HepG2 (cell line): ENCODE results near the gene P4HTM. TPM values are rescaled to one million over a fixed set of nuclear protein-coding genes. Genes with fewer than 3 reads are reported as not detected.
A peak's percentile ranks its signal among the peaks of the same experiment; 100 is the strongest.

Experiments used
- ARNT2 ChIP-seq: sonication (generic); formaldehyde crosslinking; IDR thresholded peaks from 2 replicates; pipeline ENCODE4 v1.8.0; 2022; ENCODE audit warnings: mild to moderate bottlenecking, low read depth, missing genetic modification reagents, moderate library complexity
- ERF ChIP-seq: IDR thresholded peaks from 2 replicates; pipeline ENCODE4 v1.6.1; 2018; ENCODE audit warnings: missing biosample characterization, missing genetic modification reagents
- FIP1L1 ChIP-seq: fragments of 200-400 bp; formaldehyde crosslinking; IDR thresholded peaks from 2 replicates; pipeline ENCODE4 v1.6.1; 2018; ENCODE audit warnings: low read depth, mild to moderate bottlenecking, low read length, moderate library complexity, borderline replicate concordance; ENCODE audit not compliant: insufficient read depth
- HDAC1 ChIP-seq: sonication (generic); formaldehyde crosslinking; IDR thresholded peaks from 2 replicates; pipeline ENCODE4 v1.5.1; 2020; ENCODE audit warnings: mild to moderate bottlenecking, missing genetic modification reagents
- KAT2B ChIP-seq: fragments of 150-350 bp; IDR thresholded peaks from 2 replicates; pipeline ENCODE4 v1.6.1; 2014; ENCODE audit warnings: low read depth, low read length, borderline replicate concordance
- MATR3 ChIP-seq: sonication (generic); formaldehyde crosslinking; IDR thresholded peaks from 2 replicates; pipeline ENCODE4 v1.4.0; 2020; ENCODE audit warnings: missing genetic modification reagents
- NBN ChIP-seq: fragments of 450-650 bp; conservative IDR thresholded peaks from 2 replicates; pipeline ENCODE4 v1.6.1; 2017
- NFKB2 ChIP-seq: sonication (generic); formaldehyde crosslinking; IDR thresholded peaks from 2 replicates; pipeline ENCODE4 v1.4.0; 2020; ENCODE audit warnings: missing genetic modification reagents, borderline replicate concordance
- PCBP1 ChIP-seq: fragments of 200-400 bp; formaldehyde crosslinking; IDR thresholded peaks from 2 replicates; pipeline ENCODE4 v1.6.1; 2017; ENCODE audit warnings: mild to moderate bottlenecking, low read depth, low read length, borderline replicate concordance
- SIX4 ChIP-seq: sonication (generic); formaldehyde crosslinking; IDR thresholded peaks from 2 replicates; pipeline ENCODE4 v1.4.0; 2020; ENCODE audit warnings: missing genetic modification reagents
- ZBTB7B ChIP-seq: sonication (generic); formaldehyde crosslinking; IDR thresholded peaks from 2 replicates; pipeline ENCODE4 v1.4.0; 2020; ENCODE audit warnings: missing genetic modification reagents
- ZFP1 ChIP-seq: IDR thresholded peaks from 2 replicates; pipeline ENCODE4 v1.6.1; 2016
- ZNF232 ChIP-seq: sonication (generic); formaldehyde crosslinking; IDR thresholded peaks from 2 replicates; pipeline ENCODE4 v1.4.0; 2020; ENCODE audit warnings: missing genetic modification reagents, borderline replicate concordance
- ZNF317 ChIP-seq: sonication (generic); formaldehyde crosslinking; IDR thresholded peaks from 2 replicates; pipeline ENCODE4 v1.5.0; 2020; ENCODE audit warnings: mild to moderate bottlenecking, missing genetic modification reagents
- ZNF616 ChIP-seq: sonication (generic); formaldehyde crosslinking; IDR thresholded peaks from 2 replicates; pipeline ENCODE4 v1.5.0; 2020; ENCODE audit warnings: low read depth, mild to moderate bottlenecking, missing genetic modification reagents
- polyA plus RNA-seq, 8 experiments: library from polyadenylated mRNA; depleted of rRNA in 3 of 8; stranded (reverse) in 7 of 8; unstranded in 1 of 8; fragments of >200 nt; fragmentation: Illumina TruSeq in 4 of 8; extraction: Trizol in 4 of 8; gene quantifications; 2 replicates each; pipeline versions ENCODE4 v1.2.1 to v1.2.3, GENCODE V29; 2011 to 2016; ENCODE audit warnings: low read depth in 4 of 8, missing spikeins in 1 of 8, mixed read lengths in 1 of 8; ENCODE audit not compliant: insufficient read depth in 1 of 8
- total RNA-seq, 5 experiments: library from RNA; depleted of rRNA; stranded (reverse); fragments of >200 nt; fragmentation: Illumina TruSeq; extraction: Trizol; gene quantifications; 2 replicates each; pipeline ENCODE4 v1.2.3, GENCODE V29; 2016; ENCODE audit warnings: low read depth in 1 of 5
- TF ChIP-seq, protein P1 (sequence below): sonication (generic); formaldehyde crosslinking; IDR thresholded peaks from 2 replicates; pipeline ENCODE4 v1.5.0; 2020; ENCODE audit warnings: missing genetic modification reagents
- TF ChIP-seq, protein P2 (sequence below): sonication (generic); formaldehyde crosslinking; IDR thresholded peaks from 2 replicates; pipeline ENCODE4 v1.8.1; 2022; ENCODE audit warnings: mild to moderate bottlenecking, missing genetic modification reagents
- TF ChIP-seq, protein P3 (sequence below): sonication (generic); formaldehyde crosslinking; IDR thresholded peaks from 2 replicates; pipeline ENCODE4 v1.8.0; 2022; ENCODE audit warnings: missing genetic modification reagents, mild to moderate bottlenecking, moderate library complexity, borderline replicate concordance
- TF ChIP-seq, protein P4 (sequence below): sonication (generic); formaldehyde crosslinking; IDR thresholded peaks from 2 replicates; pipeline ENCODE4 v1.4.0; 2020; ENCODE audit warnings: mild to moderate bottlenecking, missing genetic modification reagents
- TF ChIP-seq, protein P5 (sequence below): sonication (generic); formaldehyde crosslinking; IDR thresholded peaks from 2 replicates; pipeline ENCODE4 v1.8.1; 2023; ENCODE audit warnings: mild to moderate bottlenecking, moderate library complexity, missing genetic modification reagents

P4HTM gene
- total and polyA plus RNA-seq, 2 of the 13 experiments (the other 11 are each of a cell fraction or from before 2014, with no cell fraction given): 0.01 TPM; not detected in 1

DNA sequence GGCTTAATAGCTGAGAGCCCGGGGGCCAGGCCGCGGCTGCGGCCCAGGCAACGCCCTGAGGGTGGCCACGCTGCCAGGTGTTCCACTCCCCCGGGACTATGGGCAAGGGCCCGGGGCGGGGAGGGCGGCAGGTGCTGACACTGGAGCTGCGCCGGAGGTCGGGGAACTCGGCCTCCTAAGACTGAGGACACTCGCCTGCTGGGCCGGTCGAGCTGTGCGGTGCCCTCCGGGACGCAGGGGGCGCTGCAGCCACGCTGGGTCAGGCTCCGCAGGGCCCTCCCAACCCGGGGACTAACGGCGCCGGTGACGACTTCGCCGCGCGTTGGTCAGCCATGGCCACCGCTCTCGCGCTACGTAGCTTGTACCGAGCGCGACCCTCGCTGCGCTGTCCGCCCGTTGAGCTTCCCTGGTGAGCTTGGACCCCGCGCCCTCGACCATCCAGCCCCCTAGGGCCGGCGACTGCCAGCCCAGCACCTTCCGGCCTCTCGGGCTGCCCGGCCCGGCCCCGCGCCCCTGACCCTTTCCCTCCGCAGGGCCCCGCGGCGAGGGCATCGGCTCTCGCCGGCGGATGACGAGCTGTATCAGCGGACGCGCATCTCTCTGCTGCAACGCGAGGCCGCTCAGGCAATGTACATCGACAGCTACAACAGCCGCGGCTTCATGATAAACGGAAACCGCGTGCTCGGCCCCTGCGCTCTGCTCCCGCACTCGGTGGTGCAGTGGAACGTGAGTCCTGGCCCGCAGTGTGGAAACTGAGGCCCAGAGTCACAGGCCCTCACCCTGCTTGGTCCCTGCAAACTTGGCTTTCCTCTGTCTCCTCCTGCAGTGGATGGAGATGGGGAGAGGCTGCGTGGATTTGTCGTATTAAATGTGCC lies 32.0 kb downstream of the P4HTM start, which contains the start of gene NDUFAF3 (continued):
- TF ChIP-seq FIP1L1 (no peak), SIX4 (CRISPR knock-in tag) (no peak; the same call in 1 of the 2 replicates), ZFP1 (CRISPR knock-in tag) (no peak), ZNF232 (peak; percentile 45; the same call in 1 of the 2 replicates), ERF (CRISPR knock-in tag) (no peak; the same call in 1 of the 2 replicates), KAT2B (no peak), ZNF616 (CRISPR knock-in tag) (no peak), NBN (no peak), PCBP1 (no peak), MATR3 (CRISPR knock-in tag) (no peak), ARNT2 (CRISPR knock-in tag) (peak; percentile 60; the same call in 1 of the 2 replicates), NFKB2 (CRISPR knock-in tag) (peak; percentile 35), HDAC1 (CRISPR knock-in tag) (peak; percentile 88), ZNF317 (peak; percentile 85), ZBTB7B (peak; percentile 70; the same call in 1 of the 2 replicates)
- TF ChIP-seq, protein P1, sequence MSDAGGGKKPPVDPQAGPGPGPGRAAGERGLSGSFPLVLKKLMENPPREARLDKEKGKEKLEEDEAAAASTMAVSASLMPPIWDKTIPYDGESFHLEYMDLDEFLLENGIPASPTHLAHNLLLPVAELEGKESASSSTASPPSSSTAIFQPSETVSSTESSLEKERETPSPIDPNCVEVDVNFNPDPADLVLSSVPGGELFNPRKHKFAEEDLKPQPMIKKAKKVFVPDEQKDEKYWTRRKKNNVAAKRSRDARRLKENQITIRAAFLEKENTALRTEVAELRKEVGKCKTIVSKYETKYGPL: peak; percentile 41; the same call in 1 of the 2 replicates
- TF ChIP-seq, protein P2, sequence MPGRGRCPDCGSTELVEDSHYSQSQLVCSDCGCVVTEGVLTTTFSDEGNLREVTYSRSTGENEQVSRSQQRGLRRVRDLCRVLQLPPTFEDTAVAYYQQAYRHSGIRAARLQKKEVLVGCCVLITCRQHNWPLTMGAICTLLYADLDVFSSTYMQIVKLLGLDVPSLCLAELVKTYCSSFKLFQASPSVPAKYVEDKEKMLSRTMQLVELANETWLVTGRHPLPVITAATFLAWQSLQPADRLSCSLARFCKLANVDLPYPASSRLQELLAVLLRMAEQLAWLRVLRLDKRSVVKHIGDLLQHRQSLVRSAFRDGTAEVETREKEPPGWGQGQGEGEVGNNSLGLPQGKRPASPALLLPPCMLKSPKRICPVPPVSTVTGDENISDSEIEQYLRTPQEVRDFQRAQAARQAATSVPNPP: no peak
- TF ChIP-seq, protein P3, sequence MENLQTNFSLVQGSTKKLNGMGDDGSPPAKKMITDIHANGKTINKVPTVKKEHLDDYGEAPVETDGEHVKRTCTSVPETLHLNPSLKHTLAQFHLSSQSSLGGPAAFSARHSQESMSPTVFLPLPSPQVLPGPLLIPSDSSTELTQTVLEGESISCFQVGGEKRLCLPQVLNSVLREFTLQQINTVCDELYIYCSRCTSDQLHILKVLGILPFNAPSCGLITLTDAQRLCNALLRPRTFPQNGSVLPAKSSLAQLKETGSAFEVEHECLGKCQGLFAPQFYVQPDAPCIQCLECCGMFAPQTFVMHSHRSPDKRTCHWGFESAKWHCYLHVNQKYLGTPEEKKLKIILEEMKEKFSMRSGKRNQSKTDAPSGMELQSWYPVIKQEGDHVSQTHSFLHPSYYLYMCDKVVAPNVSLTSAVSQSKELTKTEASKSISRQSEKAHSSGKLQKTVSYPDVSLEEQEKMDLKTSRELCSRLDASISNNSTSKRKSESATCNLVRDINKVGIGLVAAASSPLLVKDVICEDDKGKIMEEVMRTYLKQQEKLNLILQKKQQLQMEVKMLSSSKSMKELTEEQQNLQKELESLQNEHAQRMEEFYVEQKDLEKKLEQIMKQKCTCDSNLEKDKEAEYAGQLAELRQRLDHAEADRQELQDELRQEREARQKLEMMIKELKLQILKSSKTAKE: no peak
- TF ChIP-seq, protein P4, sequence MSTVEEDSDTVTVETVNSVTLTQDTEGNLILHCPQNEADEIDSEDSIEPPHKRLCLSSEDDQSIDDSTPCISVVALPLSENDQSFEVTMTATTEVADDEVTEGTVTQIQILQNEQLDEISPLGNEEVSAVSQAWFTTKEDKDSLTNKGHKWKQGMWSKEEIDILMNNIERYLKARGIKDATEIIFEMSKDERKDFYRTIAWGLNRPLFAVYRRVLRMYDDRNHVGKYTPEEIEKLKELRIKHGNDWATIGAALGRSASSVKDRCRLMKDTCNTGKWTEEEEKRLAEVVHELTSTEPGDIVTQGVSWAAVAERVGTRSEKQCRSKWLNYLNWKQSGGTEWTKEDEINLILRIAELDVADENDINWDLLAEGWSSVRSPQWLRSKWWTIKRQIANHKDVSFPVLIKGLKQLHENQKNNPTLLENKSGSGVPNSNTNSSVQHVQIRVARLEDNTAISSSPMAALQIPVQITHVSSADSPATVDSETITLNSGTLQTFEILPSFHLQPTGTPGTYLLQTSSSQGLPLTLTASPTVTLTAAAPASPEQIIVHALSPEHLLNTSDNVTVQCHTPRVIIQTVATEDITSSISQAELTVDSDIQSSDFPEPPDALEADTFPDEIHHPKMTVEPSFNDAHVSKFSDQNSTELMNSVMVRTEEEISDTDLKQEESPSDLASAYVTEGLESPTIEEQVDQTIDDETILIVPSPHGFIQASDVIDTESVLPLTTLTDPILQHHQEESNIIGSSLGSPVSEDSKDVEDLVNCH (CRISPR knock-in tag): no peak
- TF ChIP-seq, protein P5, sequence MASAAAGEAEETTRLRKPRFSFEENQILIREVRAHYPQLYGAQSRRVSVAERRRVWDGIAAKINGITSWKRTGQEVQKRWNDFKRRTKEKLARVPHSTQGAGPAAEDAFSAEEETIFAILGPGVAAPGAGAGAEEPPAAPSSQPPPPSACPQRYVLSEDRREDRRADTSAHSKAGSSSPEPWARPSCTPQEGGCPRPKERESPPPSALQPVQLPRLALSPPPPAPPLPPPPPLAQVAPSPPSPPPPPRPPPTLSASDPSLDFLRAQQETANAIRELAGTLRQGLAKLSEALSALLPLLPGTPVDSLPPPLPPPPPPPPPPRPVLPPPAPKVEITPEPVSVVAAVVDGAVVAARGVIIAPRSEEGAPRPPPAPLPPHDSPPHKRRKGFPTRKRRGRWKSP (CRISPR knock-in tag): peak; percentile 64
